DMS 273 (cell line): Measurements from ENCODE around the gene ELAVL1.
"Not testable (repeated sequence)": the region's sequence is repeated elsewhere in the genome, so short reads cannot be mapped to it uniquely, and the experiment has no call there.

Experiments
- DNase-seq: peaks from one replicate; lab custom pipeline; 2025; ENCODE audit not compliant: unreplicated experiment; lab: John Stamatoyannopoulos, UW

ELAVL1 gene

DNA sequence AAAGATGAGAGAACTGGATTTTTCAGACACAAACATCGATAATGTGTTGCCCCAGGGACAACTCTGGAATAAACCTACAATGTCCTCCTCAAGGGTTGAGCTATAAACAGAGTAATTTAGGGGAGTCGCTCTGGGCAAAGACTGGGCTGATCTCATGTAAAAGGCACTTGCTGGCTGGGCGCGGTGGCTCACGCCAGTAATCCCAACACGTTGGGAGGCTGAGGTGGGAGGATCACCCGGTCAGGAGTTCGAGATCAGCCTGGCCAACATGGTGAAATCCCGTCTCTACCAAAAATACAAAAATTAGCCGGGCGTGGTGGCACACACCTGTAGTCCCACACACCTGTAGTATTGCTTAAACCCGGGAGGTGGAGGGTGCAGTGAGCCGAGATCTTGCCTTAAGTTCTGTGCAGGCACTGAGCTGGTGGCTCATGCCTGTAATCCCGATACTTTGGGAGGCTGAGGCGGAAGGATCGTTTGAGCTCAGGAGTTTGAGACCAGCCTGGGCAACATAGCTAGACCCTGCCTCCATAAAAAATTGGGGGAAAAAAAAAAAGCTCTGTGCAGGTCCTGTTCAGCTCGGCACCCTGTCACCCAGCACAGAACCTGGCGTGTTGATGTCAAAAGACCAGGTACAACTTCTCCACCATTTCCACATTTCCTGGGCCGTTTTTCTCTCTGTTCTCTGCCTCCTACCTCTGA, 63.4 kb downstream of the ELAVL1 start:
- no peak for DNase-seq

DNA sequence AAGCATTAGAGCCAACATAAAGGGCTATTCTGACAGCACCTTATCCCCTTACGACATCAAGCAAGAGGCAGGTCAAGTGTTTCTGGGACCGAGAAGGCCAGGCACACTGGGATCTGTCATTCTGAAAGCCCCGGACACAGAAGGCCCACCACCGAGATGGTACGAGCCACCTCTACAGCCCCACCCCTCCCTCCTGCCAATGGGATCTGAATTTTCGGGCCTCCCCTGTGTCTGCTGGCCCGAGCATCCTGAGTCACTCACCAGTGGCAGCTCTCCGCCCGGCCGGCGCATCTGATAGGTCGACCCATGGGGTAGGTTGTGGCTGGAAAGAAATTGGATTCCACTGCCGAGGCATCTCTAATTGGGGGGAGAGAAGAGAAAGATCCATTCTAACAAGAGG, 64.6 kb downstream of the ELAVL1 start:
- DNase-seq = no peak

GRCh38 chr19:7934766-7935165, 70.7 kb downstream of the ELAVL1 start:
- no peak for DNase-seq

DNA sequence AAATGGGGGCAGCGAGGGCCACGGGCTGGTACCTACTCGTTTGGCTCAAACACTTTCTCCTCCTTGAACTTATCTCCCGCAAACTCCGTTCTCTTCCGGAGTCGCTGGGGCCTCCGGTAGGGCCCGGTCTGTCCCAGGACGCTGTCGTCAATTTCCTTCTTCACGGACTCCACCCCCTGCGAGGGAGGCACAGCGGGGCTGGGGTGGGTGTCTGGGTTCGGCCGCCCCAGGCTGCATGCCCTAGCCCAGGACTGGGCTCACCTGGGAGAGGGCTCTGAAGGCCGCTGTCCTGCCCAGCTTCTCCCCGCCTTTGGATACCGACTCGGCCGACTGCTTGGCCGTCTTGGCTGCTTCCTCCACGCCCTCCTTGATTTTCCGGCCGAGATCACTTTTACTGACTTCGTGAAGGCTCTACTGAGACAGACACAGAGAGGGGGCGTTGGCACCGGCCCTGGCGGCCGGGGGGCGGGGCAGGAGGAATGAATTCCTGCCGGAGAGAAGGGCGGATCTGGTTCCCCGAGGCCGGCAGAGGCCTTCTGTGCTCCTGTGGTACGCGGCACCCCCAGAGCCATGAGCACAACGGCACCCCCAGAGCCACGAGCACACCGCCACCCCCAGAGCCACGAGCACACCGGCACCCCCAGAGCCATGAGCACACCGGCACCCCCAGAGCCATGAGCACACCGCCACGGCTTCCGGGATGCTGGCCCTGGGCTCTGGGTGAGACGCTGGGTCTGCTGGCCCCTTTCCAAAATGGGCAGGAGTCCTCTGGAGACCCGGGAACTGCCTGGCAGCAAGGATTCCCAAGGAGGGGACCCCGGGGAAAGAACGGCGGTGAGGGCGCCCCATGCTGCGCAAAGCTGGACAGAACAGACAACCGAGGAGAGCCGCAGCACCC, 71.4 kb downstream of the ELAVL1 start:
- no peak for DNase-seq

DNA sequence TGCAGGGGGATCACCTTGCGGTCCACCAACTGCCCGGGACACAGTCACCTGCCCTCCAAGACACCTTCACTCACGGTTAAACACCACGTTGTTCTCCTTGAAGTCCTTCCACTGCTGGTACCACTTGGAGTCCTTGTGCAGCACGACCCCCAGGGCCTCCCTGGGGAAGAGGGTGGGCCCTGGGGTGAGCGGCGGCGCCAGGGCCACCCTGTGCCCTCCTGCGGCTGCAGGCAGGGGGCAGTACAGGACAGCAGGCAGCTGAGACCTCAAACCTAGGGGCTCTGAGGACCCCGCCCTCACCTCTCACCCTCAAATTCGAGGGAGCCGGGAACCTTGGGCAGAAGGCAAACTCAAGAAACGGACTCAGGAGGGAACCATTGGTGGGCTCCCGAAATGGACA, 72.0 kb downstream of the ELAVL1 start:
- no peak for DNase-seq

DNA sequence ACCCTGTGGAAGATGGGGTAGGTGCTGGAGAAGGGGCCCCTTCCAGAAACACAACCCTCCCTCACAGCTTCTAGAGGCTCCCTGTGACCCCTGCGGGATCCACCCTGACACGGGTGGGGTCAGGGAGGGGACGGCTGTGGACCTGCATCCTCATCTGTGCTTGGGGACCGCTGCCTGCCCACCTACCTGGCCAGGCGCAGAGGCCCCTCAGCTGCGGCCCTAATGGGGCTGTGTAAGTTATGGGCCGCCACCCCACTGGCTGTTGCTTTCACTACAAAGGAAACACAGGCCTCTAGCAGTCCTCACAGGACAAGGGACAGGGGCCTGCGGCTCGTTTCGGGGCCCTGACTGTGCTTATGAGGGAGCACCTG, 72.5 kb downstream of the ELAVL1 start:
- no peak for DNase-seq

- no peak for DNase-seq
These were observed 73.0 kb downstream of the ELAVL1 start for GRCh38 chr19:7932276-7932929.

GRCh38 chr19:7931221-7932061, 74.0 kb downstream of the ELAVL1 start:
- no peak for DNase-seq

DNA sequence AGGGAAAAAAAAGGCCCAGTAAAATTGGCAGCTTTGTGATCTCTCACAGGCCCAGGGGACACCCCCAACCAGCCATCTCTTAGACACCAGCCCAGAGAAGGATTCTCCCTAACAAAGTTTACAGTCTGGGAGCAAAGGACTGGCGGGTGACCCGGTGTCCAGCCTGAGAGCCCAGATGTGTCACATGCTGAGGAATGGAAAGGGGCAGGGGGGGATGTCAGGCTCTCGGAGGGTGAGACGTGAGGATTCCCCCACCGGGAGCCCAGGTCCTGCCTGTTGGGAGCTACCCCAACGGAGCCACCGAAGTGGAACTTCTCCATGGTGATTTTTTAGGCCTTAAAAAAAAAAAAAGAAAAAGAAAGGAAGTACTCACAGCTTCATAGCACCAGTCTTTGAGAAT, 74.7 kb downstream of the ELAVL1 start:
- DNase-seq = no peak

- not testable (repeated sequence) for DNase-seq
These were observed 75.4 kb downstream of the ELAVL1 start for GRCh38 chr19:7930030-7930429.

- peak; percentile 85 for DNase-seq
These were observed 76.4 kb downstream of the ELAVL1 start for GRCh38 chr19:7928741-7929701.

DNA sequence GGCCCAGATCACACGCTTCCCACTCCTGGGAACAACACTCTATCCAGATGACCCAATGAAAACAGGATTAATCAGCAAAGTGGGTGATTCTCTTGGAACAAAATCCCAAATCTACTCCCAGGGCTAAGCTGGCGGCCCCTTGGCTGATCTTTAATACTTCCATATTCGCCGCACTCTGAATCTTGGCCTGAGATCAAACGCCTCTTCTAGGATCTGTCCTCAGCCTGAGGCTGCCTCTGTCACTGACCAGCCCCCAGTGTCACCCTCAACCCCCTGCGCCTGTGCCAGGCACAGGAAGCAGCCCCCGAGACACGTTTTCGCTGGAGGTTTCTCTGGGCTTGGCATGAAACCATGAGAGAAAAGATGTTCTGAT, 77.1 kb downstream of the ELAVL1 start:
- peak; percentile 45 for DNase-seq

DNA sequence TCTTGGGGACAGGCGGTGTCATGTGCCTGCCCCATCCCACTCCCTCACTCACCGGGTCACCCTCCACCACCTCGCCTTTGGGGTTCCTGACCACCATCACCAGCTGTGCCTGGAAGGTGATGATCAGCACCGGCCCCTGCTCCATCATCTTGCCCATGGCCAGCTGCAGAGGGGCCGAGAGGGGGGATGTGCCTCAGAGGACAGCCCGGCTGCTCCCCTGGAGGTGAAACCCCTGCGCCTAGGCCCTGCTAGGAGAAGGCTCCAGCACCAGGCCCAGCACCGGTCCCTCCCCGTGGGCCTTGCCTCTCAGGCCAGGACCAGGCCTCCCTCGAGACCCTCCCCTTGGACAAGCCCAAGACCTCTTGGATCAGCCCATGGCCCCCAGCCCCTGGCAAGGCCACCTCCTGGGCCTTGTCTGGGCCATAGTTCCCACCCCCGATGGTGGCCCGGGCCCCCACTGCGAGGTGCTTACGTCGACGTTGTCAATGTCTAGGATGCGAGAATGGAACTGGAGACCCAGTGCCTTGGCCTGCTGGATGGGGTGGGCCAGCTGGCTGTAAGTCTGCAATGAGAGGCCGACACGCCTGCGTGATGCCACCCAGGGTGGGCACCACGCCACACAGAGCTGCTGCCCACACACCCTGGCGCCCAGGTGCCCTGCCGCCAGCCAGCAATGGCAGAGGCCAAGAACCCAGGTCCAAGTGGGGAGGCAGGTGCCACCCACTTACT, 77.7 kb downstream of the ELAVL1 start:
- peak; percentile 45 for DNase-seq

- DNase-seq = peak; percentile 77
These were observed 78.5 kb downstream of the ELAVL1 start for GRCh38 chr19:7926727-7927604.

- peak; percentile 87 for DNase-seq
These were observed 79.3 kb downstream of the ELAVL1 start, which contains the start of gene CTXN1 for GRCh38 chr19:7926021-7926726. Gene CTXN1, minus strand, starts transcription at chr19:7926135. Its CDS starts 597 bp downstream, at chr19:7925538.

DNA sequence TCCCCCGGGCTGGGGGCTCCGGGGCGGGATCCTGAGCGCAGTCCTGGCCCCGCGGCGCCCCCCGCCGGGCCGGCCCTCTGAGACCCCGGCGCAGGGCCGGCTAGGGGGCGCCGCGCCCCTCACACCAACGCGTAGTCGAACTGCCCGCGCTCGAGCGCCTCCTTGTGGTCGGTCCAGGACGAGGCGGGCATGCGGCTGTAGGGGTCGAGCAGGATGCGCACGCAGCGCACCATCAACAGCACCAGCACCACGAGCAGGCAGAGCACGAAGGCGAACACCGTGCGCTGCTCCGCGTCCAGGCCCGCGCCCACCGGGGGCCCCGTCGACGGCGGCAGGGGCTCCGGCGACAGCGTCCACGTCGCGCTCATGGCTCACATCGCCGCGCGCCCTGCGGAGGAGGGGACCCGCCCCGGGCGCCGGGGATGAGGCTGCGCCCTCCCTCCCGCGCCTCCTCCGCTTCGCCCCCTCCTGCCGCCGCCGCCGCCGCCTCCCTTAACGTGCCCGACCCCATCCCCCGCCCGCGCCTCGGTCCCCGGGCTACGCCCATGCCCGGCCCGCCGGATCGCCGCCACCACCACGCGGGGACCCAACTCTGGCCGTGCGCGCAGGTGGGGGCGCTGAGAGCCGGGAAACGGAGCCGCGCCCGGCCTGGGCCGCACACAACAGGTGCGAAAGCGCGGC, 80.1 kb downstream of the ELAVL1 start:
- peak; percentile 91 for DNase-seq

DNA sequence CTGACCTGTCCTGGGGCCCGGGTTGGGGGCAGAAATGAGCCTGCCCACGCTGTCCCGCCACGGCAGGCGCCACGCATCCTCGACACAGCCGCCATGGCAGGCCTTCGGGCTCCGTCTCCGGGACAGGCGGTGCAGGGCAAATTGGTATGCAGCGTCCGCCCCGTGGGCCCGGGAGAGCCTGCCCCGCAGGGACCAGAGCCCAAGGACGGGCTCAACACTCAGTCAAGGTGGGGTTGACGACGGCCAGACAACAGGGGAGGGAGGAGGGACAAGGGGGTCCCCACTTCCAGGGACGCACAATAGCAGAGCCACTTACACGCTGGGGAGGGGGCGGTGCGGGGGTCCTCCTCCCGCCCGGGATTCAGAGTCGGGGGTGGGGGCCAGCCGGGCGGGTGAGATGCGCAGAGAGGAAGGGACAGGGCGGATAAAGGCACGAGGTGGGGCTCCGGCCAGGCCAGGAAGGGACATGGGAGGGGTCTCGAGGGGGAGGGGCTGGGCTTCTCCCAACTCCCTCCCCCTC, 80.7 kb downstream of the ELAVL1 start:
- DNase-seq = no peak
